GM18505 (cell line): ENCODE measurements around the gene ARL5C.

ENCODE experiments used
- ATAC-seq: cut with Tn5 transposase; IDR thresholded peaks from one replicate; pipeline ENCODE4 v1.9.1; 2021; ENCODE audit not compliant: unreplicated experiment
- POLR2A ChIP-seq: IDR thresholded peaks from 4 replicates; pipeline ENCODE4 v1.6.1; 2011; ENCODE audit warnings: borderline replicate concordance; ENCODE audit not compliant: insufficient read depth, insufficient read length; ENCODE audit errors: extremely low read depth

ARL5C gene

GRCh38 chr17:39150104-39150634 lies 15.8 kb downstream of the ARL5C start:
- no peak for TF ChIP-seq POLR2A
- ATAC-seq = no peak

GRCh38 chr17:39147221-39148185 lies 18.5 kb downstream of the ARL5C start:
- ATAC-seq = no peak
- TF ChIP-seq POLR2A = no peak

- no peak for TF ChIP-seq POLR2A
- no peak for ATAC-seq
Measured at GRCh38 chr17:39146273-39146672, 19.7 kb downstream of the ARL5C start.

GRCh38 chr17:39145143-39145542 lies 20.8 kb downstream of the ARL5C start:
- no peak for ATAC-seq
- no peak for TF ChIP-seq POLR2A

- no peak for ATAC-seq
- no peak for TF ChIP-seq POLR2A
Measured at GRCh38 chr17:39144416-39144840, 21.5 kb downstream of the ARL5C start.

GRCh38 chr17:39143552-39144093 lies 22.3 kb downstream of the ARL5C start:
- ATAC-seq = no peak
- TF ChIP-seq POLR2A = no peak

- TF ChIP-seq POLR2A = no peak
- no peak for ATAC-seq
Measured at GRCh38 chr17:39141915-39142664, 23.9 kb downstream of the ARL5C start.

- no peak for TF ChIP-seq POLR2A
Measured at GRCh38 chr17:39141294-39141693, 24.7 kb downstream of the ARL5C start.

GRCh38 chr17:39139561-39139960 lies 26.4 kb downstream of the ARL5C start:
- no peak for TF ChIP-seq POLR2A

More at GRCh38 chr17:39141294-39141693, 24.7 kb downstream of the ARL5C start:
- no peak for ATAC-seq

GRCh38 chr17:39139161-39139511 lies 26.8 kb downstream of the ARL5C start:
- TF ChIP-seq POLR2A = no peak
- ATAC-seq = no peak

More at GRCh38 chr17:39139561-39139960, 26.4 kb downstream of the ARL5C start:
- no peak for ATAC-seq

- ATAC-seq = no peak
- TF ChIP-seq POLR2A = no peak
Measured at GRCh38 chr17:39138431-39139160, 27.4 kb downstream of the ARL5C start.

GRCh38 chr17:39134878-39135277 lies 31.1 kb downstream of the ARL5C start:
- TF ChIP-seq POLR2A = no peak
- no peak for ATAC-seq
